EH (cell line): ENCODE measurements around the gene ESRRG.
"Not testable (repeated sequence)": the region's sequence is repeated elsewhere in the genome, so short reads cannot be mapped to it uniquely, and the experiment has no call there.

Source experiments
- DNase-seq: peaks from one replicate; pipeline ENCODE4 v3.0.0-alpha.2; 2015; ENCODE audit warnings: low read depth

ESRRG gene

GRCh38 chr1:216704065-216704464 is 19.2 kb downstream of the ESRRG start:
- not testable (repeated sequence) for DNase-seq

- no peak for DNase-seq
Measured at GRCh38 chr1:216702170-216702569, 21.1 kb downstream of the ESRRG start.

GRCh38 chr1:216700779-216701178 is 22.4 kb downstream of the ESRRG start:
- no peak for DNase-seq

GRCh38 chr1:216691710-216692109 is 31.5 kb downstream of the ESRRG start:
- DNase-seq = no peak

- DNase-seq = no peak
Measured at GRCh38 chr1:216690603-216691002, 32.6 kb downstream of the ESRRG start.

- DNase-seq = no peak
Measured at GRCh38 chr1:216688127-216688657, 35.0 kb downstream of the ESRRG start.

- DNase-seq = peak; percentile 40
Measured at GRCh38 chr1:216686860-216687766, 36.1 kb downstream of the ESRRG start.

GRCh38 chr1:216682752-216683151 is 40.5 kb downstream of the ESRRG start:
- DNase-seq = no peak

GRCh38 chr1:216679108-216679507 is 44.1 kb downstream of the ESRRG start:
- no peak for DNase-seq

GRCh38 chr1:216670118-216670883 is 52.9 kb downstream of the ESRRG start:
- peak; percentile 14 for DNase-seq

GRCh38 chr1:216666441-216666840 is 56.8 kb downstream of the ESRRG start:
- DNase-seq = no peak

GRCh38 chr1:216665856-216666255 is 57.4 kb downstream of the ESRRG start:
- DNase-seq = no peak

- peak; percentile 11 for DNase-seq
Measured at GRCh38 chr1:216665406-216665805, 57.8 kb downstream of the ESRRG start.

- DNase-seq = no peak
Measured at GRCh38 chr1:216662681-216663080, 60.5 kb downstream of the ESRRG start.

- no peak for DNase-seq
Measured at GRCh38 chr1:216660561-216660960, 62.7 kb downstream of the ESRRG start.

- no peak for DNase-seq
Measured at GRCh38 chr1:216653001-216653400, 70.2 kb downstream of the ESRRG start.

GRCh38 chr1:216651826-216652418 is 71.3 kb downstream of the ESRRG start:
- DNase-seq = no peak

- no peak for DNase-seq
Measured at GRCh38 chr1:216643176-216643575, 80.1 kb downstream of the ESRRG start.

- DNase-seq = no peak
Measured at GRCh38 chr1:216641669-216642460, 81.4 kb downstream of the ESRRG start.

GRCh38 chr1:216640100-216640499 is 83.1 kb downstream of the ESRRG start:
- no peak for DNase-seq

- DNase-seq = no peak
Measured at GRCh38 chr1:216632980-216633379, 90.2 kb downstream of the ESRRG start.

- DNase-seq = no peak
Measured at GRCh38 chr1:216630532-216630931, 92.7 kb downstream of the ESRRG start.
